H1 (cell line): Measurements from ENCODE around the gene ZC3HAV1.

Experiments
- CBX8 ChIP-seq: fragments of 300-800, 300-1000 bp; sonication (generic); IDR thresholded peaks from 2 replicates; pipeline ENCODE4 v1.7.1; 2016; ENCODE audit warnings: low read depth, low read length, borderline replicate concordance
- EZH2 ChIP-seq: fragments of 200-600 bp; sonication (generic); IDR thresholded peaks from 2 replicates; pipeline ENCODE4 v1.7.1; 2012; ENCODE audit warnings: low read depth, mild to moderate bottlenecking, moderate library complexity, low read length, inconsistent platforms; ENCODE audit not compliant: severe bottlenecking
- JUND ChIP-seq: IDR thresholded peaks from 2 replicates; pipeline ENCODE4 v1.6.1; 2011; ENCODE audit warnings: mild to moderate bottlenecking, improper control_type of control experiment, low read length
- POLR2A ChIP-seq, 2 experiments: IDR thresholded peaks; 1 replicate in 1 of 2; 2 replicates in 1 of 2; pipeline ENCODE4 v1.6.1; 2011; ENCODE audit warnings: low read depth in 2 of 2, low read length in 2 of 2, mild to moderate bottlenecking in 2 of 2; ENCODE audit errors: control extremely low read depth in 1 of 2
- RAD21 ChIP-seq, 2 experiments: IDR thresholded peaks in 1 of 2; conservative IDR thresholded peaks in 1 of 2; 2 replicates each; pipeline ENCODE4 v1.6.1; 2011; ENCODE audit warnings: low read depth in 2 of 2, low read length in 2 of 2, improper control_type of control experiment in 1 of 2, inconsistent platforms in 1 of 2, mild to moderate bottlenecking in 1 of 2, moderate library complexity in 1 of 2
- RXRA ChIP-seq: IDR thresholded peaks from 2 replicates; pipeline ENCODE4 v1.6.1; 2011; ENCODE audit warnings: low read depth, mild to moderate bottlenecking, low read length, moderate library complexity; ENCODE audit not compliant: insufficient read depth
- USF2 ChIP-seq: IDR thresholded peaks from 2 replicates; pipeline ENCODE4 v1.6.1; 2011; ENCODE audit warnings: low read length, improper control_type of control experiment
- YY1 ChIP-seq: IDR thresholded peaks from 2 replicates; pipeline ENCODE4 v1.6.1; 2011; ENCODE audit warnings: low read depth, mild to moderate bottlenecking, low read length
- TF ChIP-seq, protein P1 (sequence below), 3 experiments: IDR thresholded peaks; 1 replicate in 2 of 3; 2 replicates in 1 of 3; pipeline versions ENCODE4 v1.5.1 to v1.6.1; 2011; ENCODE audit warnings: low read length in 3 of 3, mild to moderate bottlenecking in 3 of 3, inconsistent platforms in 2 of 3, low read depth in 1 of 3, moderate library complexity in 1 of 3; ENCODE audit not compliant: insufficient read depth in 1 of 3; ENCODE audit errors: control extremely low read depth in 1 of 3
- TF ChIP-seq, protein P2 (sequence below): IDR thresholded peaks from 2 replicates; pipeline ENCODE4 v1.6.1; 2011; ENCODE audit warnings: low read depth, mild to moderate bottlenecking, low read length; ENCODE audit not compliant: insufficient read depth

DNA sequence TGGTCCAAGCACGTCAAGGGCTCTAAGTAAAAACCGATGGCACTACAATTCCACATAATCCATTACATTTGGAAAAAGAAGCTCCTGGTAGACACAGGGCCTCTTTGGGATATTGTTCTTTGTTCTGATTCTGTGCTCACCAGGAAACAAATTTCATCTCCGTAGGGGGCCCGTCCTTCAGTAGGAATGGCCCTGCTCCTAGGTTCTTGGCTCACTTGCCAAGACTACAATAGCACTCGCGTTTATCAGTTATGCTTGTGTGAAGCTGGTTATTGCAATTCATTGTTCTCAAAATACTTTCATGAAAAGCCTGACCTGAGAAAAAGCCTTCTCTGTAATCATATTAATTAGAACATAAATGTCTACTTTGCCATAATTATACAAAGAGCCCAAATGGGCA lies 63.4 kb downstream of the ZC3HAV1 start:
- TF ChIP-seq, protein P1, sequence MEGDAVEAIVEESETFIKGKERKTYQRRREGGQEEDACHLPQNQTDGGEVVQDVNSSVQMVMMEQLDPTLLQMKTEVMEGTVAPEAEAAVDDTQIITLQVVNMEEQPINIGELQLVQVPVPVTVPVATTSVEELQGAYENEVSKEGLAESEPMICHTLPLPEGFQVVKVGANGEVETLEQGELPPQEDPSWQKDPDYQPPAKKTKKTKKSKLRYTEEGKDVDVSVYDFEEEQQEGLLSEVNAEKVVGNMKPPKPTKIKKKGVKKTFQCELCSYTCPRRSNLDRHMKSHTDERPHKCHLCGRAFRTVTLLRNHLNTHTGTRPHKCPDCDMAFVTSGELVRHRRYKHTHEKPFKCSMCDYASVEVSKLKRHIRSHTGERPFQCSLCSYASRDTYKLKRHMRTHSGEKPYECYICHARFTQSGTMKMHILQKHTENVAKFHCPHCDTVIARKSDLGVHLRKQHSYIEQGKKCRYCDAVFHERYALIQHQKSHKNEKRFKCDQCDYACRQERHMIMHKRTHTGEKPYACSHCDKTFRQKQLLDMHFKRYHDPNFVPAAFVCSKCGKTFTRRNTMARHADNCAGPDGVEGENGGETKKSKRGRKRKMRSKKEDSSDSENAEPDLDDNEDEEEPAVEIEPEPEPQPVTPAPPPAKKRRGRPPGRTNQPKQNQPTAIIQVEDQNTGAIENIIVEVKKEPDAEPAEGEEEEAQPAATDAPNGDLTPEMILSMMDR (IDR thresholded peaks at IDR 0.05; ENCODE audit: control extremely low read depth in 1 of 3, insufficient read depth in 1 of 3, low read depth in 1 of 3, low read length in 3 of 3), result no peak
- no peak for TF ChIP-seq EZH2
- TF ChIP-seq RXRA, result no peak
- no peak for TF ChIP-seq JUND
- TF ChIP-seq, protein P2, sequence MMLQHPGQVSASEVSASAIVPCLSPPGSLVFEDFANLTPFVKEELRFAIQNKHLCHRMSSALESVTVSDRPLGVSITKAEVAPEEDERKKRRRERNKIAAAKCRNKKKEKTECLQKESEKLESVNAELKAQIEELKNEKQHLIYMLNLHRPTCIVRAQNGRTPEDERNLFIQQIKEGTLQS, result no peak
- no peak for TF ChIP-seq CBX8
- TF ChIP-seq RAD21 (IDR thresholded peaks at IDR 0.05 in 1 of 2, conservative IDR thresholded peaks at IDR 0.05 in 1 of 2; ENCODE audit: low read depth in 2 of 2, low read length in 2 of 2), result no peak
- no peak for TF ChIP-seq USF2
- TF ChIP-seq POLR2A (IDR thresholded peaks at IDR 0.05; ENCODE audit: control extremely low read depth in 1 of 2, low read depth in 2 of 2, low read length in 2 of 2), result no peak
- TF ChIP-seq YY1, result no peak
